GM18867 (cell line): ENCODE results near the gene LSM4.

Experiments
- ATAC-seq: cut with Tn5 transposase; IDR thresholded peaks from one replicate; pipeline ENCODE4 v1.9.1; 2021; ENCODE audit warnings: mild to moderate bottlenecking, moderate library complexity; ENCODE audit not compliant: unreplicated experiment

LSM4 gene

DNA sequence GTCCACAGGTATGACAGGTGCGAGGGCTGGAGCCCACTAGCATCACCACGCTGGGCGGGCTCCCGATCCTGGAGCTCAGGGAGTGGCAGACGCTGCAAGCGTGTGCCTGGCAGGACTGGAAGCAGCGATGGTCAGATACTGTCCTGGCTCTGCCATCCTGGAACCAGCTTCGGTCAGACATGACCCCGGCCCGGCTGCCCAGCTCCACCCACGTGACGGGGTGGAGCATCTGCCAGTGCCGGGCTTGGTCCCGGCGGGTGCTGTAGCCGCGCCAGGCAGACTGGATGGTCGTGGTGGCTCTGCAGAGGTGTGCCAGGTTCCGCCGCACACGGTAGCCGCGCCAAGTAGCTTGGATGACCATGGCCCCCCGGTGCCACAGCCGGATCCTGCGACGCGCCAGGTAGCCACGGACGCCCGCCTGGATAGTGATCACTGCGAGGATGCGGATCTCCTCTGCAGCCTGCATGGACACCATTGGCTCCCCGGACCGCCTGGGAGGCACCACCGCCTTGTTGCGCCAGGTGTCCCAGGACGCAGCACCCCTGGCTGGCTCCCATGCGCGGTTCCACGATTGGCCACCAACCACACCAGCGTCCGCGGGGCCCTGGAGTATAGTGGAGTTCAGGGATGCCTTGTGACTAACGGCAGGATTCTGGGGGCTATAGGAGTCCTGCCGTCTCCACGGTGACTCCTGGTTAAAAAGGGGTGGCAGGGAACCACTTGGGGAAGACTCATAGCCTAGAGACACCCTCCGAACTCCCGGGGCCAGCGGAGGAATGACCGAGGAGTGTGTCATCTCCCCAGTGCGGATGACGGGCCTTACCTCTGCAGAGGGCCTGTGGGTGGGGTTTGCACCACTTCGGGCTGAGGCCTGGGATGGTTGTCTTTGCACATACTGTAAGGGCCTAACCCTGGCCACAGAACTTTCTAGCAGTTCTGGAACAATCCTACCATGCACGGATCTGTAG lies 65.1 kb downstream of the LSM4 start:
- ATAC-seq, result no peak
